H1 (cell line): ENCODE results near the gene GALNT9.

Experiments
- CEBPB ChIP-seq: IDR thresholded peaks from 2 replicates; pipeline ENCODE4 v1.6.1; 2012; ENCODE audit warnings: low read depth, low read length
- CTCF ChIP-seq, 3 experiments: IDR thresholded peaks; 1 replicate in 2 of 3; 2 replicates in 1 of 3; pipeline versions ENCODE4 v1.5.1 to v1.6.1; 2011; ENCODE audit warnings: low read length in 3 of 3, mild to moderate bottlenecking in 3 of 3, inconsistent platforms in 2 of 3, low read depth in 1 of 3, moderate library complexity in 1 of 3; ENCODE audit not compliant: insufficient read depth in 1 of 3; ENCODE audit errors: control extremely low read depth in 1 of 3
- EP300 ChIP-seq, 2 experiments: IDR thresholded peaks; 1 replicate in 1 of 2; 2 replicates in 1 of 2; pipeline ENCODE4 v1.6.1; 2011 to 2012; ENCODE audit warnings: low read depth in 2 of 2, low read length in 2 of 2, mild to moderate bottlenecking in 2 of 2, borderline replicate concordance in 1 of 2, inconsistent platforms in 1 of 2, moderate library complexity in 1 of 2
- EZH2 ChIP-seq: fragments of 200-600 bp; sonication (generic); IDR thresholded peaks from 2 replicates; pipeline ENCODE4 v1.7.1; 2012; ENCODE audit warnings: low read depth, mild to moderate bottlenecking, moderate library complexity, low read length, inconsistent platforms; ENCODE audit not compliant: severe bottlenecking
- MAX ChIP-seq: IDR thresholded peaks from 2 replicates; pipeline ENCODE4 v1.6.1; 2012; ENCODE audit warnings: inconsistent platforms
- POLR2A ChIP-seq, 2 experiments: IDR thresholded peaks; 1 replicate in 1 of 2; 2 replicates in 1 of 2; pipeline ENCODE4 v1.6.1; 2011; ENCODE audit warnings: low read depth in 2 of 2, low read length in 2 of 2, mild to moderate bottlenecking in 2 of 2; ENCODE audit errors: control extremely low read depth in 1 of 2
- POLR2AphosphoS5 ChIP-seq: IDR thresholded peaks from 2 replicates; pipeline ENCODE4 v1.6.1; 2011; ENCODE audit warnings: low read depth, low read length
- SIN3A ChIP-seq, 2 experiments: IDR thresholded peaks in 1 of 2; conservative IDR thresholded peaks in 1 of 2; 2 replicates each; pipeline ENCODE4 v1.6.1; 2011 to 2012; ENCODE audit warnings: low read length in 2 of 2, improper control_type of control experiment in 1 of 2, low read depth in 1 of 2, mild to moderate bottlenecking in 1 of 2
- SP1 ChIP-seq: IDR thresholded peaks from 2 replicates; pipeline ENCODE4 v1.6.1; 2011; ENCODE audit warnings: low read depth, low read length
- TCF12 ChIP-seq: IDR thresholded peaks from 2 replicates; pipeline ENCODE4 v1.6.1; 2011; ENCODE audit warnings: low read depth, mild to moderate bottlenecking, low read length

- no peak for TF ChIP-seq POLR2A (IDR thresholded peaks at IDR 0.05; ENCODE audit: control extremely low read depth in 1 of 2, low read depth in 2 of 2, low read length in 2 of 2)
- TF ChIP-seq CTCF (IDR thresholded peaks at IDR 0.05; ENCODE audit: control extremely low read depth in 1 of 3, insufficient read depth in 1 of 3, low read depth in 1 of 3, low read length in 3 of 3) = no peak
- no peak for TF ChIP-seq POLR2AphosphoS5
- TF ChIP-seq TCF12 = no peak
- no peak for TF ChIP-seq CEBPB
- no peak for TF ChIP-seq MAX
- no peak for TF ChIP-seq SP1
- no peak for TF ChIP-seq EP300 (IDR thresholded peaks at IDR 0.05; ENCODE audit: borderline replicate concordance in 1 of 2, low read depth in 2 of 2, low read length in 2 of 2)
- TF ChIP-seq EZH2 = no peak
- TF ChIP-seq SIN3A (conservative IDR thresholded peaks at IDR 0.05 in 1 of 2, IDR thresholded peaks at IDR 0.05 in 1 of 2; ENCODE audit: low read depth in 1 of 2, low read length in 2 of 2) = no peak
Measured at GRCh38 chr12:132151145-132151765, 178.1 kb downstream of the GALNT9 start.
